HepG2 (cell line): ENCODE data around the gene ZNF771. TPM values are rescaled to one million over a fixed set of nuclear protein-coding genes. Genes with fewer than 3 reads are reported as not detected.

Experiments used
- CREBL2 ChIP-seq: sonication (generic); formaldehyde crosslinking; IDR thresholded peaks from 2 replicates; pipeline ENCODE4 v1.8.1; 2023; ENCODE audit warnings: missing genetic modification reagents, mild to moderate bottlenecking, borderline replicate concordance
- EED ChIP-seq: sonication (generic); formaldehyde crosslinking; IDR thresholded peaks from 2 replicates; pipeline ENCODE4 v1.5.0; 2020; ENCODE audit warnings: mild to moderate bottlenecking, missing genetic modification reagents
- HINFP ChIP-seq: sonication (generic); formaldehyde crosslinking; IDR thresholded peaks from 2 replicates; pipeline ENCODE4 v1.4.0; 2020; ENCODE audit warnings: low read depth, mild to moderate bottlenecking, missing genetic modification reagents
- KLF12 ChIP-seq: sonication (generic); formaldehyde crosslinking; IDR thresholded peaks from 2 replicates; pipeline ENCODE4 v1.4.0; 2020; ENCODE audit warnings: missing genetic modification reagents, borderline replicate concordance
- KLF16 ChIP-seq, 2 experiments: sonication (generic) in 1 of 2; formaldehyde crosslinking in 1 of 2; IDR thresholded peaks; 2 replicates each; pipeline versions ENCODE4 v1.6.1 to v1.8.0; 2016 to 2023; ENCODE audit warnings: missing genetic modification reagents in 2 of 2, missing compliant biosample characterization in 1 of 2
- MIXL1 ChIP-seq: IDR thresholded peaks from 2 replicates; pipeline ENCODE4 v1.6.1; 2016
- PHF8 ChIP-seq: sonication (generic); formaldehyde crosslinking; IDR thresholded peaks from 2 replicates; pipeline ENCODE4 v1.5.0; 2020; ENCODE audit warnings: missing genetic modification reagents
- SP1 ChIP-seq, 2 experiments: fragments of 450-650 bp in 1 of 2; sonication (generic) in 1 of 2; formaldehyde crosslinking in 1 of 2; IDR thresholded peaks; 2 replicates each; pipeline versions ENCODE4 v1.4.0 to v1.6.1; 2016 to 2020; ENCODE audit warnings: missing genetic modification reagents in 1 of 2
- TBX2 ChIP-seq: sonication (generic); formaldehyde crosslinking; IDR thresholded peaks from 2 replicates; pipeline ENCODE4 v1.5.0; 2020; ENCODE audit warnings: missing genetic modification reagents, mild to moderate bottlenecking, borderline replicate concordance
- U2AF1 ChIP-seq: fragments of 200-400 bp; formaldehyde crosslinking; optimal IDR thresholded peaks from 2 replicates; pipeline ENCODE3; 2017; ENCODE audit warnings: mild to moderate bottlenecking, low read depth, low read length
- YEATS4 ChIP-seq: sonication (generic); formaldehyde crosslinking; IDR thresholded peaks from 2 replicates; pipeline ENCODE4 v1.4.0; 2020; ENCODE audit warnings: missing genetic modification reagents, borderline replicate concordance
- ZKSCAN5 ChIP-seq: sonication (generic); formaldehyde crosslinking; IDR thresholded peaks from 2 replicates; pipeline ENCODE4 v1.5.1; 2020; ENCODE audit warnings: mild to moderate bottlenecking, missing genetic modification reagents
- ZNF124 ChIP-seq: sonication (generic); formaldehyde crosslinking; IDR thresholded peaks from 2 replicates; pipeline ENCODE4 v1.4.0; 2020; ENCODE audit warnings: missing genetic modification reagents
- ZNF407 ChIP-seq: sonication (generic); formaldehyde crosslinking; IDR thresholded peaks from one replicate; pipeline ENCODE4 v1.5.1; 2020; ENCODE audit warnings: mild to moderate bottlenecking, missing genetic modification reagents; ENCODE audit errors: not compliant biosample characterization
- ZNF552 ChIP-seq: sonication (generic); formaldehyde crosslinking; IDR thresholded peaks from 2 replicates; pipeline ENCODE4 v1.9.0; 2022; ENCODE audit warnings: missing genetic modification reagents, mild to moderate bottlenecking, borderline replicate concordance
- polyA plus RNA-seq, 8 experiments: library from polyadenylated mRNA; depleted of rRNA in 3 of 8; stranded (reverse) in 7 of 8; unstranded in 1 of 8; fragments of >200 nt; fragmentation: Illumina TruSeq in 4 of 8; extraction: Trizol in 4 of 8; gene quantifications; 2 replicates each; pipeline versions ENCODE4 v1.2.1 to v1.2.3, GENCODE V29; 2011 to 2016; ENCODE audit warnings: low read depth in 4 of 8, missing spikeins in 1 of 8, mixed read lengths in 1 of 8; ENCODE audit not compliant: insufficient read depth in 1 of 8
- total RNA-seq, 5 experiments: library from RNA; depleted of rRNA; stranded (reverse); fragments of >200 nt; fragmentation: Illumina TruSeq; extraction: Trizol; gene quantifications; 2 replicates each; pipeline ENCODE4 v1.2.3, GENCODE V29; 2016; ENCODE audit warnings: low read depth in 1 of 5
- TF ChIP-seq, protein P1 (sequence below): sonication (generic); formaldehyde crosslinking; IDR thresholded peaks from 2 replicates; pipeline ENCODE4 v1.4.0; 2020; ENCODE audit warnings: missing genetic modification reagents; ENCODE audit errors: not compliant biosample characterization

ZNF771 gene
- total and polyA plus RNA-seq, 2 of the 13 experiments (the other 11 are each of a cell fraction or from before 2014, with no cell fraction given): 5.0 to 11.8 TPM

DNA sequence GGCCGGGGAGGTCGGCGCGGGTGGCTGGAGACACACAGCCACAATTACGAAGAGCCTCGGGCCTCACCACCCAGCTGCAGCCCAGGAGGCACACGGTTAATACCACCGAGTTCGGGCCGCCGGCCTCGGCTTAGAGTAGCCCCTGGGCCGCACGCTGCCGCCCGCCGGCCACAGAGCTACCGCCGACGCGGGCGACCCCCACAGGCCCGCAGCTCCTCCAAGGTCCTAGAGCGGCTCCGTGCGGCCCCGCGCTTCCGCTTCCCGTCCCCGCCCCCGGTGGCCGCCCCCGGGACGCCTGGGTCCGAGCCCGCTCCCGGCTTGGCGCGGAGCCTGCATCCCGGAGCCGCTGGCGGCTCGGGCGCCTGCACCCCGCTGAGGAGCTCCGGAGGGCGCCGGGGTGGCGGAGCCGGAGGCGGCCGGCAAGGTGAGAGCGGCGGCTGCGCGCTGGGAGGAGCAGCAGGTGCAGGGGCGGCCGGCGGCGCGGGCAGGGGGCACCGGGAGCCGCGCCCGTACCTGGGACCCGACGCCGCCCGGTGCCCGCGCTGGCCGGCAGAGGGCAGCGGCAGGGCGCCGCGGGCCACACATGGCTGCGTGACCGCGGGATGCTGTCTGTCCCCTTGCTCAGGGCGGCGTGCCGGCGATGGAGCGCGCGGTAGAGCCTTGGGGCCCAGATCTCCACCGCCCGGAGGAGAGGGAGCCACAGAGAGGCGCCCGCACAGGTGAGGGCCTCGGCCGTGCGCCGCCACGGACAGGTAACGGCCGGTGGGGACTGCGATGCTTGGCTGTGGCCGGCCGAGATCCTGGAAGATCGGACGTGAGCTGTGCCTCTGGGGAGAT lies 12.0 kb upstream of the ZNF771 start, which contains the start of gene ZNF48 (continued):
- TF ChIP-seq EED (no peak), TBX2 (0 out of 2 replicates have a peak, but pooled peaks have one; percentile 38), ZKSCAN5 (CRISPR knock-in tag) (no peak), YEATS4 (CRISPR knock-in tag) (peak; percentile 80), PHF8 (CRISPR knock-in tag) (peak; percentile 73), ZNF407 (CRISPR knock-in tag) (no peak), SP1 (IDR thresholded peaks at IDR 0.05) (no peak), SP1 (CRISPR knock-in tag; IDR thresholded peaks at IDR 0.05) (peak; percentile 75; the same call in 1 of the 2 replicates), KLF16 (CRISPR knock-in tag; IDR thresholded peaks at IDR 0.05) (peak in 1 of 2 experiments; percentile 95; a peak in 2 of 4 replicates), CREBL2 (CRISPR knock-in tag) (no peak), U2AF1 (no peak), KLF12 (peak; percentile 93), MIXL1 (CRISPR knock-in tag) (peak; percentile 41; the same call in 1 of the 2 replicates), ZNF124 (CRISPR knock-in tag) (no peak), HINFP (CRISPR knock-in tag) (peak; percentile 29), ZNF552 (CRISPR knock-in tag) (0 out of 2 replicates have a peak, but pooled peaks have one; percentile 56)
- TF ChIP-seq, protein P1, sequence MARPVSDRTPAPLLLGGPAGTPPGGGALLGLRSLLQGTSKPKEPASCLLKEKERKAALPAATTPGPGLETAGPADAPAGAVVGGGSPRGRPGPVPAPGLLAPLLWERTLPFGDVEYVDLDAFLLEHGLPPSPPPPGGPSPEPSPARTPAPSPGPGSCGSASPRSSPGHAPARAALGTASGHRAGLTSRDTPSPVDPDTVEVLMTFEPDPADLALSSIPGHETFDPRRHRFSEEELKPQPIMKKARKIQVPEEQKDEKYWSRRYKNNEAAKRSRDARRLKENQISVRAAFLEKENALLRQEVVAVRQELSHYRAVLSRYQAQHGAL (CRISPR knock-in tag): no peak
